Measurements from ENCODE around the gene ZNF132. TPM values are rescaled to one million over a fixed set of nuclear protein-coding genes. Genes with fewer than 3 reads are reported as not detected.

ZNF132 gene
- total and polyA plus RNA-seq, 9 of the 15 experiments (the other 6 are each of a cell fraction or from before 2014, with no cell fraction given): 0.03 to 0.42 (median 0.10) TPM; not detected in 5

DNA sequence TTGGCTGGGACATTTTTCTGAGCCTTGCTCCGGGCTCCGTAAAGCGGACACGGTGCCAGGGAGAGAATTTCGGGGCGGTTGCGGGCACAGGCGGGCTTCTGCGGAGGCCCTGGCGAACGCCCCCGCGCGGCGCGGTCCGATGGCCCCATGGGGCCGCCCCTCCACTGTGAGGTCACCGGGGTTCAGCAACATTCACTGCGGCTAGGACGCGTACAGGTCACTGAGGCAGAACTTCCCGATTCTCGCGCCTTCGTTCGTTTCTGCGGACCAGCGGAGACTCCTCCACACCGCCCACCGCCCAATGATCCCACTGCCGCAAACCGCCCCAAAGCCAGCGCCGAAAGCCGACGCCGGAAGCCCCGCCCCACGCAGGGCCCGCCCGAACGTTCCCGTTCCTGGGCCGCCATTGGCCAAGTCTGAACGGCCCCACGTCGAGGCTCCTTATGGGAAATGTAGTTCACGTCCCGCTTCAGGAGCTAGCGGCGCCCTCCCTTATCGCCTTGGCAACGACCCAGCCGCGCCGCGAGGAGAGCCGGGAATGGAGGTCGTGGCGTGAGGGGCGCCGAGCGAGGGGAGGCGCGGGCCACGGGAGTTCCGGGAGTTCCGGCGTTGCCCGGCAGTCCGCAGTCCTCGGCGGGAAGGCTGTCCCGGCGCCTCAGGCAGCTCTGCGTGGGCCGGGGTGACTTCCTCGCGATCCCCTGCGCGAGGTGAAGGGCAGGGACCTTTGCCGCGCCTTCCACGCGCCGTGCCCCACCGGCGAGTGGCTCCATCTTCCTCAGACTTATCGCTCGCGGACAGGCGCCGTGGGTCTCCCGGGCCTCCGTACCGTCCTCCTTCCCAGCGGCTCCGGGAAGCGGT lies 31.6 kb downstream of the ZNF132 start, which contains the start of gene ZNF584 (continued):
- TF ChIP-seq, protein P1, sequence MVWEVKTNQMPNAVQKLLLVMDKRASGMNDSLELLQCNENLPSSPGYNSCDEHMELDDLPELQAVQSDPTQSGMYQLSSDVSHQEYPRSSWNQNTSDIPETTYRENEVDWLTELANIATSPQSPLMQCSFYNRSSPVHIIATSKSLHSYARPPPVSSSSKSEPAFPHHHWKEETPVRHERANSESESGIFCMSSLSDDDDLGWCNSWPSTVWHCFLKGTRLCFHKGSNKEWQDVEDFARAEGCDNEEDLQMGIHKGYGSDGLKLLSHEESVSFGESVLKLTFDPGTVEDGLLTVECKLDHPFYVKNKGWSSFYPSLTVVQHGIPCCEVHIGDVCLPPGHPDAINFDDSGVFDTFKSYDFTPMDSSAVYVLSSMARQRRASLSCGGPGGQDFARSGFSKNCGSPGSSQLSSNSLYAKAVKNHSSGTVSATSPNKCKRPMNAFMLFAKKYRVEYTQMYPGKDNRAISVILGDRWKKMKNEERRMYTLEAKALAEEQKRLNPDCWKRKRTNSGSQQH (CRISPR knock-in tag; IDR thresholded peaks at IDR 0.05): no peak
- TF ChIP-seq HSF4 (CRISPR knock-in tag; IDR thresholded peaks at IDR 0.05; ENCODE audit: borderline replicate concordance) (no peak), NR3C1 (CRISPR knock-in tag; IDR thresholded peaks at IDR 0.05) (no peak), BCOR (IDR thresholded peaks at IDR 0.05) (no peak), ZFX (CRISPR knock-in tag; IDR thresholded peaks at IDR 0.05) (peak; percentile 84), JUND (IDR thresholded peaks at IDR 0.05; ENCODE audit: borderline replicate concordance, low read depth, low read length) (peak; percentile 69), JUND (tag; IDR thresholded peaks at IDR 0.05; ENCODE audit: borderline replicate concordance, low read depth, low read length) (no peak), ZNF408 (CRISPR knock-in tag; IDR thresholded peaks at IDR 0.05; ENCODE audit: low read depth) (no peak), RFX1 (IDR thresholded peaks at IDR 0.05) (peak; percentile 94), ZNF431 (CRISPR knock-in tag; IDR thresholded peaks at IDR 0.05) (no peak), TARDBP (IDR thresholded peaks at IDR 0.05) (0 out of 2 replicates have a peak, but pooled peaks have one; percentile 62), RBM14 (IDR thresholded peaks at IDR 0.05; ENCODE audit: borderline replicate concordance, insufficient read depth, low read depth, low read length) (peak; percentile 87; the same call in 1 of the 2 replicates), SAP30 (IDR thresholded peaks at IDR 0.05; ENCODE audit: borderline replicate concordance, insufficient read depth, low read depth, low read length, poor library complexity, severe bottlenecking) (peak; percentile 25), CEBPB (tag; IDR thresholded peaks at IDR 0.05) (no peak), DACH1 (IDR thresholded peaks at IDR 0.05; ENCODE audit: partially characterized antibody) (no peak), ZBTB7A (IDR thresholded peaks at IDR 0.05; ENCODE audit: borderline replicate concordance, control insufficient read depth, low read depth, low read length) (peak; percentile 86), RBM25 (IDR thresholded peaks at IDR 0.05; ENCODE audit: low read depth, low read length, severe bottlenecking) (peak; percentile 76), PHB (CRISPR knock-in tag; IDR thresholded peaks at IDR 0.05) (peak; percentile 69; the same call in 1 of the 2 replicates), NRF1 (conservative IDR thresholded peaks at IDR 0.05 in 1 of 2, IDR thresholded peaks at IDR 0.05 in 1 of 2) (peak; percentile 82 to 85), SP1 (CRISPR knock-in tag; IDR thresholded peaks at IDR 0.05) (peak; percentile 92), HNRNPLL (IDR thresholded peaks at IDR 0.05; ENCODE audit: low read depth, low read length, poor library complexity, severe bottlenecking) (peak; percentile 77), EGR1 (conservative IDR thresholded peaks at IDR 0.05) (peak; percentile 97), MEF2A (IDR thresholded peaks at IDR 0.05; ENCODE audit: control insufficient read depth, low read depth, low read length) (no peak), SMARCA4 (IDR thresholded peaks at IDR 0.05) (peak; percentile 57; the same call in 1 of the 2 replicates), GABPA (tag; conservative IDR thresholded peaks at IDR 0.05; ENCODE audit: low read depth) (peak; percentile 92), CBX2 (IDR thresholded peaks at IDR 0.05; ENCODE audit: insufficient read depth, low read length, poor library complexity, severe bottlenecking) (no peak)
- TF ChIP-seq, protein P2, sequence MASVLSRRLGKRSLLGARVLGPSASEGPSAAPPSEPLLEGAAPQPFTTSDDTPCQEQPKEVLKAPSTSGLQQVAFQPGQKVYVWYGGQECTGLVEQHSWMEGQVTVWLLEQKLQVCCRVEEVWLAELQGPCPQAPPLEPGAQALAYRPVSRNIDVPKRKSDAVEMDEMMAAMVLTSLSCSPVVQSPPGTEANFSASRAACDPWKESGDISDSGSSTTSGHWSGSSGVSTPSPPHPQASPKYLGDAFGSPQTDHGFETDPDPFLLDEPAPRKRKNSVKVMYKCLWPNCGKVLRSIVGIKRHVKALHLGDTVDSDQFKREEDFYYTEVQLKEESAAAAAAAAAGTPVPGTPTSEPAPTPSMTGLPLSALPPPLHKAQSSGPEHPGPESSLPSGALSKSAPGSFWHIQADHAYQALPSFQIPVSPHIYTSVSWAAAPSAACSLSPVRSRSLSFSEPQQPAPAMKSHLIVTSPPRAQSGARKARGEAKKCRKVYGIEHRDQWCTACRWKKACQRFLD (CRISPR knock-in tag; IDR thresholded peaks at IDR 0.05): peak; percentile 73

Measured in K562 (cell line).